Measurements from ENCODE around the gene PTK7.

The PTK7 gene

DNA sequence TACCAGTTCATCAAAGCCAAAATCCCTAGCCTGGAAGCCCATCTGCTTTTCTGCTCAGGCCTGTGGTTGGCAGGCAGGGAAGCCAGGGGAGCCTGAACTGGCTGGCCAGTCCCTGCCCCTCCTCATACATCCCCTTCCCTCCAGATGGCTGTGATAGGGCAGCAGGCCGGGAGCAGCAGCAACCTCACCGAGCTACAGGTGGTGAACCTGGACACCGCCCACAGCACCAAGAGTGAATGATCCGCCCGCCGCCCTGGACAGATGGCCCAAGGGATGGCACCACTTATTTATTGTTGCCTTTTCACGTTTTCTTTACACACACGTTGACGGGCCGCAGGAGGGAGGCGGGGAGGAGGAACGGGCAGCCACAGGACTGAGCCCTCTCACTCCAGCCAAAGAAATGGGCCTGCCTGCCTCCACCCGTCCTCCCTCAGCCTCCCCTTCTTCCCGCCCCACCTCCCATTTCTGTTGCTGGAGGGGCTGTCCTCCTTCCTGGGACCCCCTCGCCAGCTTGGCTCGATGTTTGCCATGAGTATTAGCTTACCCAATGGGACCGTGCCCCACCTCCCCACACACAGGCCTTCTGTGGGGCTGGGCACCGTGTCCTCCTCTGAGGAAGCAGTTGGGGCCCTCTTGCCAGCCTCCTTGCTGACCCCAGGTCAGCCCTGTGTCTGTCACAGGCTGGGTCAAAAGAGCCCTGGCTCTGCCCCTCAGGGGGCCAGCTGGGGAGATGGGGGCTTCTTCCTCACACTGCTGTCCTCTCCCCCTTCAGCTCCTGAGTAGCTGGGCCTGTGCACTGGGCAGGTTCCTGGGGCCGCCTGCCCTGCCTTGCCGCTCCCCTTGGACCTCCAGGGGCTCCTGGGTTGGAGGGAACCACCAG lies 103.1 kb downstream of the PTK7 start:
- no peak for DNase-seq (ENCODE audit: low read depth in 2 of 2)

DNA sequence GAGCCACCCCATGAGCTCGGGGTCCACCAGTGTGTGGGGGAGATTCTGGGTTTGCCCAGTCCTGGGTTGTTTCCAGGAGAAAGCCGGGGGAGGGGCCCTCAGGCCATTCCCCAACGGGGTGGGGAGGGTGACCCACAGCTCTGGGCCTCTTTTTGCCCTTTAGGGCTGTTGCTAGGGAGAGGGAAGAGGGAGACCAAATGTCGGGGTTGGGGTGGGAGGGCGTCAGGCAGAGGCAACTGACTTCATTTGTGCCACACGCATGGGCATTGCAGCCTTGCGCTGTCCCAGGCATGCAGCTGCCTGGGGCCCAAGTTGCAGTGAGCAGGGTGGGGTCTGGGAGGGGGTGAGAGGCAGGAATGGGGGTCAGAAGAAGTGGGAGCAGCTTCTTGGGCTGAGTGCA lies 103.9 kb downstream of the PTK7 start:
- DNase-seq (ENCODE audit: low read depth in 2 of 2): no peak

DNA sequence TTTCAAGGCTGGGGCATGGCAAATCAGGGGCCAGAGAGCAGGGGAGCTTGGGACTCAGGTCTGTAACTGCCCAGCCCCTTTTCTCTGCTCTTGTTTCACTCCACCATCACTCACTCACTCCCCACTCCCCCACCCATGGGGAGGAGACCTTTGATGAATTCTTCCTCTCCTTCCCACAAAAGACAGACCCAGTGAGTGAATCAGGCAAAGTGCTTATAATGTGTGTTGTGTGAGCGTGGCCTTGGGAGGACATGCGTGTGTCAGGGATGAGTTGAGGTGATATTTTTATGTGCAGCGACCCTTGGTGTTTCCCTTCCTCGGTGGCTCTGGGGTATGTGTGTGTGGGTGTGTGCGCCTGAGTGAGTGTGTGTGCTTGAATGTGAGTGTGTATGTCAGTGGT lies 104.9 kb downstream of the PTK7 start:
- no peak for DNase-seq (ENCODE audit: low read depth in 2 of 2)

- DNase-seq (ENCODE audit: low read depth in 2 of 2): no peak
Observed at GRCh38 chr6:43181621-43181941, 105.5 kb downstream of the PTK7 start.

DNA sequence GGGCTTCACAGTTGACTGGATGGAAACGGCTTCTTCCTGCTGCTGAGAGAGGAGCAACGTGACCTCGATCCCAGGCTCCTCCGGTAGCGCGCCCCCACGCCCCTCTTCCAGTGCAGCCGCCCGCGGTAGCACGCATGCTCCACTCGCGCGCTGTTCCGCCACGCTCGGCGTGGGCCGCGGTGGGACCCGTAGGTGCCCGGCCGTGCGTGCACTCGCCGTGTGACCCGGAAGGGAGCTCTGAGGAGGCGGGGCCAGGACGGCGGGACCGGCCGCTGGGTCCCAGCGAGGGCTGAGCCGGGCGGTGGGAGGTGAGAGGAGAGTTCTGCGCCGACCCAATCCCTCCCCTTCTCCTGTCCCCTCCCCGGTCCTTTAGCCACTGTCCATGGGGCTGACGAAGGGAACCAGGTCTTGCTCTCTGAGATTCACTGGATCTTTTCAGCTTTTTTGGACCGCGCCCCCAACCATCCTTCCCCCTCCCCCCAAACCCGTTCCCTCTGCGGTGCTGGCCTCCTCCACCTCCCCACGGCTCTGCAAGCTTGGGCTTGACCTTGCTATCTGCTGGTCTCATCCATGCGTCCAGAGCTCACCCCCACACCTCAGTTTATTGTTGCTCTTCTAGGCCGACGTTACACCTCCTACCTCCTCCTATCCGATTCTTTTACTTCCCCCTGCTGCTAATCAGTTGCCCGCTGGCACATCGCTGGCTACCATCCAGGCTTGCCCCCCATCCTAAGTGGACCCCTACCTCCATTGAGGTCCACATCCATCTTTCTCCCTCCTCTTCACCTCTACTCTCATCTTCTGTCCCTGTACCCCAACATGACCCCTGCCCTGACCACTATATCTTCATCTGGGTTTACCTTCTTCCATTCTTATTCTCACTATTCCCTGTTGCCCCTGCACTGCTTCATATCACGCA lies 106.1 kb downstream of the PTK7 start, which contains the start of gene CUL9:
TSS of gene CUL9 (plus strand) at position 255 of the 919 bp plus-strand sequence. CDS start 2,115 bp downstream, outside the sequence.
- DNase-seq (ENCODE audit: low read depth in 2 of 2): peak in 1 of 2 experiments; percentile 17

GRCh38 chr6:43183441-43183840 lies 107.3 kb downstream of the PTK7 start:
- DNase-seq (ENCODE audit: low read depth in 2 of 2): no peak

GRCh38 chr6:43184268-43184985 lies 108.3 kb downstream of the PTK7 start:
- no peak for DNase-seq (ENCODE audit: low read depth in 2 of 2)

GRCh38 chr6:43185391-43185985 lies 109.4 kb downstream of the PTK7 start:
- no peak for DNase-seq (ENCODE audit: low read depth in 2 of 2)

- no peak for DNase-seq (ENCODE audit: low read depth in 2 of 2)
Observed at GRCh38 chr6:43186019-43186418, 109.9 kb downstream of the PTK7 start.

- DNase-seq (ENCODE audit: low read depth in 2 of 2): no peak
Observed at GRCh38 chr6:43186706-43187105, 110.6 kb downstream of the PTK7 start.

DNA sequence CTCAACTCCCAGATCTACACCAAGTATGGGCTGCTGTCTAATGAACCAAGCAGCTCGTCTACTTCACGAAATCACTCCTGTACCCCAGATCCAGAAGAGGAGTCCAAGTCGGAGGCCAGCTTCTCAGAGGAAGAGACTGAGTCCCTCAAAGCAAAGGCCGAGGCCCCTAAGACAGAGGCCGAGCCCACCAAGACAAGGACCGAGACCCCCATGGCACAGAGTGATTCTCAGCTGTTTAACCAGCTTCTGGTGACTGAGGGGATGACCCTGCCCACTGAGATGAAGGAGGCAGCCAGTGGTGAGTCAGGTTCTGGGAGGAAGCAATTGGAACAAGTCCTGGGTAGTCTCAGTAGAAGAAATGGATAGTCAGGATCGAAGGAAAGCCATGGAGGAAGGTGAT lies 111.7 kb downstream of the PTK7 start:
- no peak for DNase-seq (ENCODE audit: low read depth in 2 of 2)

- no peak for DNase-seq (ENCODE audit: low read depth in 2 of 2)
Observed at GRCh38 chr6:43188426-43188825, 112.3 kb downstream of the PTK7 start.

- DNase-seq (ENCODE audit: low read depth in 2 of 2): no peak
Observed at GRCh38 chr6:43189776-43190304, 113.7 kb downstream of the PTK7 start.

- no peak for DNase-seq (ENCODE audit: low read depth in 2 of 2)
Observed at GRCh38 chr6:43192911-43193310, 116.8 kb downstream of the PTK7 start.

DNA sequence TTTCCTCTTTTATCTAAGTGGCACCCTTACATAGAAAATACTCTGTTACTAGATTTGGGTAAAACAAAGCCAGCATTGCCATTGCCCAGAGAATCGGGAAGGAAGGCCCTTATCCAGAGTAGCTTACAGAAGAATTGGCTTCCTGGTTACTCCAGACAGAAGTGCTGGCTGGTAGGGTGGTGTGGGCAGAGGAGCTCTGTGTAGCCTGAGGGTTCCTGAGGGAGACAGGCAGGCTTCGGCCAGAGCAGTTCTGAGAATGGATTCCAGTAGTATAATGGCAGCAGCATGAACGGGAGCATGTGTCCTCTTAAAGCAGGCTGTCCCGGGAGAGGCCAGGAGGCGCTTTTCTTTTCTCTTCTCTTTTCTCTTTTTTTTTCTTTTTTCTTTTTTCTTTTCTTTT lies 117.8 kb downstream of the PTK7 start:
- no peak for DNase-seq (ENCODE audit: low read depth in 2 of 2)

GRCh38 chr6:43196337-43196736 lies 120.2 kb downstream of the PTK7 start:
- DNase-seq (ENCODE audit: low read depth in 2 of 2): no peak

DNA sequence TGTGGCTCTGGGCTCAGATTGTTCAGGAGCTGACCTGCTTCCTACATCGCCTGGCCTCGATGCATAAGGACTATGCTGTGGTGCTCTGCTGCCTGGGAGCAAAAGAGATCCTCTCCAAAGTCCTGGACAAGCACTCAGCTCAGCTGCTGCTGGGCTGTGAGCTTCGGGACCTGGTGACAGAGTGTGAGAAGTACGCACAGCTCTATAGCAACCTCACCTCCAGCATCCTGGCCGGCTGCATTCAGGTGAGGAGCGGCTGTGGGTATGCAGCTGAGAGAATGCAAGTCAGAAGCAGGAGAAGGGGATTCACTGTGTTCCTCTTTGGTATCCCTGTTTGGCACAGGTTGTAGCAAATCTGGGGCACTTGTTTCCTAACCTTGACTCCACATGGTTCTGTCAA lies 123.8 kb downstream of the PTK7 start:
- no peak for DNase-seq (ENCODE audit: low read depth in 2 of 2)

- no peak for DNase-seq (ENCODE audit: low read depth in 2 of 2)
Observed at GRCh38 chr6:43200541-43200940, 124.4 kb downstream of the PTK7 start.

DNA sequence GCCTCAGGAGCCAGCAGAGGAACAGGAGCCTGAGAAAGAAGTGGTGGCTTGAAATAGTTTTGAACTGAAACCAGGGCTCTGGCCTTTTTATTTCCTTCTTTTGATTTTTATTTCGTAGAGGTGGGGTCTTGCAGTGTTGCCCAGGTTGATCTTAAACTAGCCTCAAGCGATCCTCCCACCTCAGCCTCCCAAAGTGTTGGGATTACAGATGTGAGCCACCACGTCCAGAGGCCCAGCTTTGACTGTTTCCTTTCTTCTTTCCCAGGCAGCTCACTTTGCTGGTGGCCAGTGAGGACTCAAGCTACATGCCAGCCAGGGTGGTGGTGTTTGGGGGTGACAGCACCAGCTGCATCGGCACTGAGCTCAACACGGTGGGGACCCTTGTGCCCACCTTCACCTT lies 126.3 kb downstream of the PTK7 start:
- DNase-seq (ENCODE audit: low read depth in 2 of 2): no peak

DNA sequence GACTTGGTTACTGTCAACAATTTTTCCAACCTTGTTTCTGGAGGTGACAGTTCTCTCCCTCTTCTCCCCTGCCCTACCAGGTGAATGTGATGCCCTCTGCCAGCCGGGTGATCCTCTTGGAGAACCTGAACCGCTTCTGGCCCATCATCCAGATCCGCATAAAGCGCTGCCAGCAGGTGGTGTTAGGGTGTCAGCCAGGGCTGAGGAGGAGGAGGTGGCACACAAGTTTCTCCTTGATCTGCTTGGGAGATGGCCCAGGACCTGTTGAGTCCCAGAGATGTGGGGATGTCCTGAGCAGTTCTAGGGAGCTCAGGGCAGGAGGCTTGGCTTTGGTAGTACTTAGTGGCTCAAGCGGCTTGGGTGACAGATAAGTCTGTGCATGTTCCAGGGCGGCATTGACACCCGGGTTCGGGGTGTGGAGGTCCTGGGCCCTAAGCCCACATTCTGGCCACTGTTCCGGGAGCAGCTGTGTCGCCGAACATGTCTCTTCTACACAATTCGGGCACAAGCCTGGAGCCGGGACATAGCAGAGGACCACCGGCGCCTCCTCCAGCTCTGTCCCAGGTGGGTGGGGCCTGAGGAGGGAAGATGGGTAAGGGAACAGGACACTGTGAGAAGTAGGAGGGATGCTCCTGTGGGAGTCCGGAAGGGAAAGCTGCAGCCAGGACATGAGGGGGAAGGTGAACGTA lies 127.1 kb downstream of the PTK7 start:
- no peak for DNase-seq (ENCODE audit: low read depth in 2 of 2)

DNA sequence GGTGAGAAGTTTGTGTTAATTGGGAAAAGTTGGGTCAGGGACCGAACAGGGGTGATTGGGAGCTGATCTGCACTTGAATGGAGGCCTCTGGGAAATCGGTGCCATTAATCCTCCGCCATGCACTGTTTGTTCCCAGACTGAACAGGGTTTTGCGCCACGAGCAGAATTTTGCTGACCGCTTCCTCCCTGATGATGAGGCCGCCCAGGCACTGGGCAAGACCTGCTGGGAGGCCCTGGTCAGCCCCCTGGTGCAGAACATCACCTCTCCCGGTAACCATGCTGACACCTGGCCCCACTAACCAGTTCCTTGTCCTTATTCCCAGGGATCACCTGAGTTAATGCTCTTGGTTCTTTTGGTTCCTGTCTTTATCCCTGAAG lies 127.6 kb downstream of the PTK7 start:
- no peak for DNase-seq (ENCODE audit: low read depth in 2 of 2)
